A549 (cell line): Measurements from ENCODE around the gene SLC5A10.

ENCODE experiments used
- CTCF ChIP-seq: fragments of >200 bp; sonication (Bioruptor Twin); formaldehyde crosslinking; IDR thresholded peaks from 3 replicates; pipeline ENCODE4 v1.5.1; 2016
- HDAC2 ChIP-seq: fragments of 200-600 bp; sonication (generic); IDR thresholded peaks from 2 replicates; pipeline ENCODE4 v1.6.1; 2016
- HOXA7 ChIP-seq: fragments of 250-450 bp; sonication (Bioruptor Pico); IDR thresholded peaks from 2 replicates; pipeline ENCODE4 v1.5.0; 2020; ENCODE audit warnings: mild to moderate bottlenecking, moderate library complexity
- MYC ChIP-seq: IDR thresholded peaks from 2 replicates; pipeline ENCODE4 v1.6.1; 2012; ENCODE audit warnings: mild to moderate bottlenecking, inconsistent platforms, low read length, improper control_type of control experiment, borderline replicate concordance
- POLR2A ChIP-seq: IDR thresholded peaks from 2 replicates; pipeline ENCODE4 v1.6.1; 2012; ENCODE audit warnings: mild to moderate bottlenecking, low read length
- RAD21 ChIP-seq, 2 experiments: fragments of >200 bp in 1 of 2; sonication (Bioruptor Twin) in 1 of 2; formaldehyde crosslinking in 1 of 2; IDR thresholded peaks in 1 of 2; conservative IDR thresholded peaks in 1 of 2; 2 replicates in 1 of 2; 3 replicates in 1 of 2; pipeline ENCODE4 v1.6.1; 2012 to 2018; ENCODE audit warnings: inconsistent platforms in 1 of 2
- RFX5 ChIP-seq: fragments of 450-650 bp; IDR thresholded peaks from 2 replicates; pipeline ENCODE4 v1.7.1; 2014; ENCODE audit warnings: antibody characterized with exemption, mild to moderate bottlenecking, moderate library complexity
- SMC3 ChIP-seq: fragments of >200 bp; sonication (Bioruptor Twin); formaldehyde crosslinking; IDR thresholded peaks from 3 replicates; pipeline ENCODE4 v1.6.1; 2018; ENCODE audit warnings: inconsistent platforms
- ZNF302 ChIP-seq: fragments of 250-450 bp; sonication (Bioruptor Pico); IDR thresholded peaks from 2 replicates; pipeline ENCODE4 v1.9.0; 2021; ENCODE audit warnings: inconsistent platforms, mild to moderate bottlenecking, moderate library complexity
- ZSCAN20 ChIP-seq: fragments of 250-450 bp; sonication (Bioruptor Pico); IDR thresholded peaks from 2 replicates; pipeline ENCODE4 v1.8.0; 2022; ENCODE audit warnings: mild to moderate bottlenecking, moderate library complexity
- TF ChIP-seq, protein P1 (sequence below): fragments of 450-650 bp; IDR thresholded peaks from 2 replicates; pipeline ENCODE4 v1.6.1; 2014; ENCODE audit warnings: antibody characterized with exemption
- TF ChIP-seq, protein P2 (sequence below): fragments of 200-600 bp; sonication (generic); IDR thresholded peaks from 2 replicates; pipeline ENCODE4 v1.6.1; 2016; ENCODE audit warnings: antibody characterized with exemption, mild to moderate bottlenecking, moderate library complexity
- TF ChIP-seq, protein P3 (sequence below): IDR thresholded peaks from 2 replicates; pipeline ENCODE4 v1.6.1; 2012

GRCh38 chr17:18971801-18972200 lies 19.8 kb downstream of the SLC5A10 start:
- TF ChIP-seq, protein P1, sequence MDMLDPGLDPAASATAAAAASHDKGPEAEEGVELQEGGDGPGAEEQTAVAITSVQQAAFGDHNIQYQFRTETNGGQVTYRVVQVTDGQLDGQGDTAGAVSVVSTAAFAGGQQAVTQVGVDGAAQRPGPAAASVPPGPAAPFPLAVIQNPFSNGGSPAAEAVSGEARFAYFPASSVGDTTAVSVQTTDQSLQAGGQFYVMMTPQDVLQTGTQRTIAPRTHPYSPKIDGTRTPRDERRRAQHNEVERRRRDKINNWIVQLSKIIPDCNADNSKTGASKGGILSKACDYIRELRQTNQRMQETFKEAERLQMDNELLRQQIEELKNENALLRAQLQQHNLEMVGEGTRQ: no peak
- no peak for TF ChIP-seq SMC3
- no peak for TF ChIP-seq MYC
- no peak for TF ChIP-seq ZNF302 (CRISPR knock-in tag)
- no peak for TF ChIP-seq CTCF
- TF ChIP-seq HDAC2: no peak
- TF ChIP-seq, protein P2, sequence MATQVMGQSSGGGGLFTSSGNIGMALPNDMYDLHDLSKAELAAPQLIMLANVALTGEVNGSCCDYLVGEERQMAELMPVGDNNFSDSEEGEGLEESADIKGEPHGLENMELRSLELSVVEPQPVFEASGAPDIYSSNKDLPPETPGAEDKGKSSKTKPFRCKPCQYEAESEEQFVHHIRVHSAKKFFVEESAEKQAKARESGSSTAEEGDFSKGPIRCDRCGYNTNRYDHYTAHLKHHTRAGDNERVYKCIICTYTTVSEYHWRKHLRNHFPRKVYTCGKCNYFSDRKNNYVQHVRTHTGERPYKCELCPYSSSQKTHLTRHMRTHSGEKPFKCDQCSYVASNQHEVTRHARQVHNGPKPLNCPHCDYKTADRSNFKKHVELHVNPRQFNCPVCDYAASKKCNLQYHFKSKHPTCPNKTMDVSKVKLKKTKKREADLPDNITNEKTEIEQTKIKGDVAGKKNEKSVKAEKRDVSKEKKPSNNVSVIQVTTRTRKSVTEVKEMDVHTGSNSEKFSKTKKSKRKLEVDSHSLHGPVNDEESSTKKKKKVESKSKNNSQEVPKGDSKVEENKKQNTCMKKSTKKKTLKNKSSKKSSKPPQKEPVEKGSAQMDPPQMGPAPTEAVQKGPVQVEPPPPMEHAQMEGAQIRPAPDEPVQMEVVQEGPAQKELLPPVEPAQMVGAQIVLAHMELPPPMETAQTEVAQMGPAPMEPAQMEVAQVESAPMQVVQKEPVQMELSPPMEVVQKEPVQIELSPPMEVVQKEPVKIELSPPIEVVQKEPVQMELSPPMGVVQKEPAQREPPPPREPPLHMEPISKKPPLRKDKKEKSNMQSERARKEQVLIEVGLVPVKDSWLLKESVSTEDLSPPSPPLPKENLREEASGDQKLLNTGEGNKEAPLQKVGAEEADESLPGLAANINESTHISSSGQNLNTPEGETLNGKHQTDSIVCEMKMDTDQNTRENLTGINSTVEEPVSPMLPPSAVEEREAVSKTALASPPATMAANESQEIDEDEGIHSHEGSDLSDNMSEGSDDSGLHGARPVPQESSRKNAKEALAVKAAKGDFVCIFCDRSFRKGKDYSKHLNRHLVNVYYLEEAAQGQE: no peak
- TF ChIP-seq POLR2A: no peak
- TF ChIP-seq RFX5: no peak
- no peak for TF ChIP-seq ZSCAN20 (CRISPR knock-in tag)
- TF ChIP-seq, protein P3, sequence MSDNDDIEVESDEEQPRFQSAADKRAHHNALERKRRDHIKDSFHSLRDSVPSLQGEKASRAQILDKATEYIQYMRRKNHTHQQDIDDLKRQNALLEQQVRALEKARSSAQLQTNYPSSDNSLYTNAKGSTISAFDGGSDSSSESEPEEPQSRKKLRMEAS: no peak
- TF ChIP-seq HOXA7 (CRISPR knock-in tag): no peak
- no peak for TF ChIP-seq RAD21 (conservative IDR thresholded peaks at IDR 0.05 in 1 of 2, IDR thresholded peaks at IDR 0.05 in 1 of 2)
